Measurements from ENCODE around the gene TSHZ3. TPM values are rescaled to one million over a fixed set of nuclear protein-coding genes. Genes with fewer than 3 reads are reported as not detected.

The TSHZ3 gene
- total and polyA plus RNA-seq, 2 of the 8 experiments (the other 6 are each of a cell fraction or from before 2014, with no cell fraction given), result 3.1 to 12.3 TPM

- Histone ChIP-seq H3K4me2 (ENCODE audit: insufficient read depth in 1 of 2, low read depth in 2 of 2, low read length in 2 of 2) (no peak overlapping the region), H2BK120ac (replicated peaks; ENCODE audit: low read depth, low read length) (no peak overlapping the region), H3K27me3 (replicated peaks in 1 of 4; ENCODE audit: control insufficient read depth in 3 of 4, extremely low read depth in 1 of 4, insufficient read depth in 3 of 4, low read length in 3 of 4) (no peaks in the 10 kb centered on the region), H3K14ac (ENCODE audit: insufficient read length) (no peak overlapping the region), H2AFZ (ENCODE audit: low read length) (no peak overlapping the region), H3K23me2 (ENCODE audit: low read depth, low read length) (no peaks in the 10 kb centered on the region), H2BK15ac (ENCODE audit: low read length) (no peak overlapping the region), H4K91ac (replicated peaks; ENCODE audit: insufficient read length, low read length) (no peak overlapping the region), H3K9me3 (ENCODE audit: insufficient read depth in 2 of 2, low read depth in 1 of 2, low read length in 1 of 2) (no peaks in the 10 kb centered on the region), H3K18ac (ENCODE audit: extremely low read depth, low read length) (no peak overlapping the region), H3K4ac (replicated peaks; ENCODE audit: insufficient read length, low read depth, low read length) (no peak overlapping the region), H4K8ac (ENCODE audit: extremely low read depth, insufficient read depth, low read length) (no peak overlapping the region; the same call in 1 of the 2 replicates), H2AK5ac (ENCODE audit: low read depth, low read length) (no peak overlapping the region), H2BK5ac (ENCODE audit: low read depth, low read length) (no peak overlapping the region), H3K4me3 (ENCODE audit: extremely low read depth in 1 of 4, insufficient read depth in 2 of 4, low read depth in 3 of 4, low read length in 4 of 4) (no peak overlapping the region), H4K20me1 (replicated peaks in 1 of 2; ENCODE audit: control insufficient read depth in 1 of 2, insufficient read depth in 2 of 2, low read length in 2 of 2) (no peaks in the 10 kb centered on the region), H3K79me2 (ENCODE audit: control insufficient read depth in 1 of 2, insufficient read depth in 2 of 2, low read length in 2 of 2) (peaks cover 0 to 11% of the 10 kb centered on the region in 2 experiments; a peak in 2 of 4 replicates), H3K36me3 (ENCODE audit: control insufficient read depth in 2 of 4, insufficient read depth in 4 of 4, low read length in 3 of 4) (no peaks in the 10 kb centered on the region), H3K79me1 (ENCODE audit: low read depth, low read length) (peaks cover 5% of the 10 kb centered on the region; the same call in 1 of the 2 replicates), H2BK12ac (ENCODE audit: low read depth, low read length) (no peak overlapping the region), H3K27ac (ENCODE audit: low read depth, low read length) (no peak overlapping the region), H3K4me1 (replicated peaks in 1 of 4; ENCODE audit: control insufficient read depth in 3 of 4, insufficient read depth in 4 of 4, low read length in 3 of 4) (peaks cover 0 to 4% (median under 1%) of the 10 kb centered on the region in 4 experiments; a peak in 2 of 7 replicates), H3K56ac (replicated peaks; ENCODE audit: insufficient read length, low read depth, low read length) (no peak overlapping the region), H3K23ac (ENCODE audit: insufficient read length) (no peak overlapping the region), H2BK20ac (ENCODE audit: low read length) (no peak overlapping the region), H3K9ac (replicated peaks in 1 of 4; ENCODE audit: extremely low read depth in 1 of 4, low read depth in 3 of 4, low read length in 3 of 4) (no peak overlapping the region), H4K5ac (ENCODE audit: insufficient read length, low read depth, low read length) (no peak overlapping the region)
- POLR2A ChIA-PET (ENCODE audit: partially characterized antibody), result interaction anchor here (1.2 kb wide), 1 partner anchor 8 kb away, joined by 3 read pairs; no protein-coding TSS in a partner anchor
- WGBS, 2 experiments (ENCODE audit: extremely low coverage in 1 of 2, insufficient coverage in 1 of 2, insufficient read length in 1 of 2, insufficient replicate concordance in 2 of 2, low coverage in 1 of 2, low lambda C conversion rate in 2 of 2, missing lambda C conversion rate in 1 of 2), result 88% methylated on average over 4 of the region's 4 CpGs; no CpG with 5 or more reads in 1 of the 2 experiments
- CTCF ChIA-PET (ENCODE audit: partially characterized antibody), result interaction anchor here (0.6 to 1.0 kb wide), 2 partner anchors 812 to 1790 kb away, joined by 3 read pairs; no protein-coding TSS in a partner anchor
- FAIRE-seq, result no peak
- DNase-seq (ENCODE audit: low read depth in 1 of 2, low spot score in 2 of 2), result no peak
- no peak for TF ChIP-seq BACH1 (IDR thresholded peaks at IDR 0.05; ENCODE audit: low read length)
- no peak for TF ChIP-seq SIRT6 (IDR thresholded peaks at IDR 0.05; ENCODE audit: low read length)
- TF ChIP-seq SUZ12 (IDR thresholded peaks at IDR 0.05; ENCODE audit: low read length), result no peak
- no peak for TF ChIP-seq EZH2 (IDR thresholded peaks at IDR 0.05; ENCODE audit: low read depth, low read length, severe bottlenecking)
- TF ChIP-seq TBP (IDR thresholded peaks at IDR 0.05; ENCODE audit: low read depth, low read length), result no peak
- TF ChIP-seq HDAC6 (IDR thresholded peaks at IDR 0.05; ENCODE audit: low read depth, low read length), result no peak
- no peak for TF ChIP-seq TCF12 (IDR thresholded peaks at IDR 0.05; ENCODE audit: low read depth, low read length)
- TF ChIP-seq CHD2 (IDR thresholded peaks at IDR 0.05; ENCODE audit: low read length), result no peak
- TF ChIP-seq EP300 (IDR thresholded peaks at IDR 0.05; ENCODE audit: borderline replicate concordance in 1 of 2, low read depth in 2 of 2, low read length in 2 of 2), result no peak
- no peak for TF ChIP-seq KDM5A (IDR thresholded peaks at IDR 0.05; ENCODE audit: low read length)
- no peak for TF ChIP-seq HDAC2 (IDR thresholded peaks at IDR 0.05; ENCODE audit: borderline replicate concordance in 1 of 2, low read depth in 2 of 2, low read length in 2 of 2)
- no peak for TF ChIP-seq MAX (IDR thresholded peaks at IDR 0.05)
- no peak for TF ChIP-seq NRF1 (IDR thresholded peaks at IDR 0.05; ENCODE audit: low read depth, low read length)
Observed at GRCh38 chr19:31310432-31311133, 38.7 kb downstream of the TSHZ3 start.
